Testis (tissue), 3 donors: ENCODE measurements around the gene SYNGR2. TPM values are rescaled to one million over a fixed set of nuclear protein-coding genes. Genes with fewer than 3 reads are reported as not detected.

Experiments used
- DNase-seq: peaks from one replicate; pipeline ENCODE4 v3.0.0-alpha.2; 2019
- H3K27ac ChIP-seq, 2 donors: fragments of 200-600 bp; sonication (generic); one replicate each; pipeline ENCODE4 v1.5.1; 2019
- H3K27me3 ChIP-seq: fragments of 200-600 bp; sonication (generic); one replicate; pipeline ENCODE4 v1.5.1; 2019
- H3K36me3 ChIP-seq: fragments of 200-600 bp; sonication (generic); one replicate; pipeline ENCODE4 v1.5.1; 2017; ENCODE audit warnings: low read depth; ENCODE audit errors: missing control alignments
- H3K4me1 ChIP-seq: fragments of 200-600 bp; sonication (generic); one replicate; pipeline ENCODE4 v1.5.1; 2019
- H3K4me3 ChIP-seq, 2 donors: fragments of 200-600 bp; sonication (generic); one replicate each; pipeline ENCODE4 v1.5.1; 2017 to 2019
- H3K9me3 ChIP-seq: fragments of 200-600 bp; sonication (generic); one replicate; pipeline ENCODE4 v1.5.1; 2017
- CTCF ChIP-seq, 3 experiments: fragments of 450-650 bp in 2 of 3; fragments of 200-600 bp in 1 of 3; sonication (generic) in 1 of 3; IDR thresholded peaks; one replicate each; pipeline ENCODE4 v1.5.1; 2016 to 2019; ENCODE audit warnings: antibody characterized with exemption in 3 of 3, mild to moderate bottlenecking in 2 of 3, moderate library complexity in 1 of 3
- POLR2A ChIP-seq: fragments of 450-650 bp; IDR thresholded peaks from one replicate; pipeline ENCODE4 v1.6.1; 2017; ENCODE audit warnings: antibody characterized with exemption, mild to moderate bottlenecking, moderate library complexity
- WGBS, 2 donors: methylation state at CpG; one replicate each; pipeline ENCODE4 v1.1.5; 2018; 5-methylcytosine and 5-hydroxymethylcytosine counted together
- intact Hi-C: fragments of 100-400 bp; cut with DNase I; formaldehyde crosslinking; loops from one replicate; pipeline ENCODE4 v1.15.1; 2023; ENCODE audit warnings: low total_unique reads
- polyA plus RNA-seq: library from polyadenylated mRNA; stranded (reverse); fragments of 350-450 nt; fragmentation: Illumina TruSeq; extraction: RNeasy Lipid Tissue Mini Kit (QIAGEN cat#74804); gene quantifications from one replicate; pipeline ENCODE4 v1.2.3, GENCODE V29; 2014; ENCODE audit warnings: low read depth, low replicate concordance; ENCODE audit not compliant: insufficient read depth
- total RNA-seq, 2 donors: library from RNA; depleted of rRNA; stranded (reverse); fragments of >200 nt; gene quantifications; one replicate each; pipeline ENCODE4 v1.2.3, GENCODE V29; 2016

SYNGR2 gene
- total and polyA plus RNA-seq, 3 donors from 2014 or later: 63.7 to 70.6 (median 68.7) TPM

GRCh38 chr17:78140169-78141051 lies 28.0 kb upstream of the SYNGR2 start:
- Histone ChIP-seq H3K36me3 (no peaks in the 10 kb centered on the region), H3K9me3 (no peaks in the 10 kb centered on the region), H3K4me1 (peaks cover 18% of the 10 kb centered on the region), H3K27me3 (no peaks in the 10 kb centered on the region), H3K4me3 (peak overlapping the region; percentile 24 to 50), H3K27ac (no peak overlapping the region)
- WGBS, 2 donors: 34 to 44% methylated on average over 39 to 55 of the region's 58 CpGs
- DNase-seq: peak; percentile 89
- TF ChIP-seq CTCF (IDR thresholded peaks at IDR 0.05) (no peak), POLR2A (no peak)
- intact Hi-C loops: no loop called here

- no peak for DNase-seq
- Histone ChIP-seq H3K9me3 (no peaks in the 10 kb centered on the region), H3K36me3 (no peaks in the 10 kb centered on the region), H3K27me3 (no peaks in the 10 kb centered on the region), H3K4me1 (peaks cover 21% of the 10 kb centered on the region), H3K4me3 (no peak overlapping the region), H3K27ac (no peak overlapping the region)
- intact Hi-C loops: no loop called here
- whole genome bisulfite sequencing, 2 donors: 85 to 87% methylated on average over 13 to 20 of the region's 20 CpGs
- TF ChIP-seq CTCF (IDR thresholded peaks at IDR 0.05) (no peak), POLR2A (no peak)
Measured at GRCh38 chr17:78141437-78142118, 26.8 kb upstream of the SYNGR2 start.

GRCh38 chr17:78142119-78142861 lies 26.1 kb upstream of the SYNGR2 start:
- no peak overlapping the region for H3K4me3 ChIP-seq
- H3K4me1 ChIP-seq: peaks cover 21% of the 10 kb centered on the region
- no peaks in the 10 kb centered on the region for H3K36me3 ChIP-seq
- 84 to 87% methylated on average over 14 to 16 of the region's 16 CpGs for WGBS, 2 donors
- H3K9me3 ChIP-seq: no peaks in the 10 kb centered on the region
- H3K27ac ChIP-seq: no peak overlapping the region
- intact Hi-C loops: no loop called here
- no peak for DNase-seq
- H3K27me3 ChIP-seq: no peaks in the 10 kb centered on the region
- TF ChIP-seq CTCF (IDR thresholded peaks at IDR 0.05) (no peak), POLR2A (no peak)

- no peaks in the 10 kb centered on the region for H3K27me3 ChIP-seq
- no peak for TF ChIP-seq CTCF (IDR thresholded peaks at IDR 0.05)
- H3K4me3 ChIP-seq: no peak overlapping the region
- no peaks in the 10 kb centered on the region for H3K36me3 ChIP-seq
- WGBS, 2 donors: 77 to 87% methylated on average over 18 to 21 of the region's 21 CpGs
- no peak for DNase-seq
- no peak overlapping the region for H3K27ac ChIP-seq
- intact Hi-C loops: no loop called here
- peaks cover 21% of the 10 kb centered on the region for H3K4me1 ChIP-seq
- no peaks in the 10 kb centered on the region for H3K9me3 ChIP-seq
Measured at GRCh38 chr17:78143214-78144146, 24.9 kb upstream of the SYNGR2 start.
